Stimulated activated CD4-positive, alpha-beta T cell treated with anti-CD3 and anti-CD28 coated beads, TNF-alpha, amount 100 ng/mL, for 48 hours (primary cell): Measurements from ENCODE around the gene DGKQ.
"Not testable (repeated sequence)": the region's sequence is repeated elsewhere in the genome, so short reads cannot be mapped to it uniquely, and the experiment has no call there.

Experiments used
- DNase-seq, 3 donors: peaks; one replicate each; pipeline ENCODE4 v3.0.0-alpha.2; 2020; ENCODE audit warnings: low read depth in 3 of 3

Gene DGKQ

DNA sequence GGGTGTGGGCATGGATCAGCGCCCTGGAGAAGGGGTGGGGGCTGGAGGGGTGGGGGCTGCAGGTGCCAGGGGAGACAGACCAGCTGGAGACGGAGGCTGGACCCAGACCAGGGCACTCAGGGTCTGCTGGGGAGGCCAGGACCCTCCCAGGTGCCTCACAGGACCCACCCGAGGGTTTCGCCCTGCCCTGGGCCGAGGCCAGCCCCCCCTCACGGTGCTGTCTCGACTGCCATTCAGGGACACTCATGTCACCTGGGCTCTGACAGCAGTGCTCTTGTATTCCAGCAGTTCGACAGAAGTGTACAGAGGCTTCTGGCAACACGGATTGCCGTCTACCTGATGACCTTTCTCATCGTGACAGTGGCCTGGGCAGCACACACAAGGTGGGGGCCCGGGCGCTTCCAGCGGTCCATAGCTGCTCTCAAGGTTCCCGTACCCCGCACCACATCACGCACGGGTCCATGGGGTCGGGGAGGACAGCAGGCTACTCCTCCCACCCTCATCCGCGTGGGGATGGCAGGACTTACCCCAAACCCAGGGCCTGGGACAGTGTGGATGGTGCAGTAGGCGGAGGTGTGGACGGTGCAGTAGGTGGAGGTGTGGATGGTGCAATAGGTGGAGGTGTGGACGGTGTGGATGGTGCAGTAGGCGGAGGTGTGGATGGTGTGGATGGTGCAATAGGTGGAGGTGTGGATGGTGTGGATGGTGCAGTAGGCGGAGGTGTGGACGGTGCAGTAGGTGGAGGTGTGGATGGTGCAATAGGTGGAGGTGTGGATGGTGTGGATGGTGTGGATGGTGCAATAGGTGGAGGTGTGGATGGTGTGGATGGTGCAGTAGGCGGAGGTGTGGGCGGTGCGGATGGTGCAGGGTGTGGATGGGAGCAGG lies 23.0 kb downstream of the DGKQ start:
- no peak for DNase-seq

DNA sequence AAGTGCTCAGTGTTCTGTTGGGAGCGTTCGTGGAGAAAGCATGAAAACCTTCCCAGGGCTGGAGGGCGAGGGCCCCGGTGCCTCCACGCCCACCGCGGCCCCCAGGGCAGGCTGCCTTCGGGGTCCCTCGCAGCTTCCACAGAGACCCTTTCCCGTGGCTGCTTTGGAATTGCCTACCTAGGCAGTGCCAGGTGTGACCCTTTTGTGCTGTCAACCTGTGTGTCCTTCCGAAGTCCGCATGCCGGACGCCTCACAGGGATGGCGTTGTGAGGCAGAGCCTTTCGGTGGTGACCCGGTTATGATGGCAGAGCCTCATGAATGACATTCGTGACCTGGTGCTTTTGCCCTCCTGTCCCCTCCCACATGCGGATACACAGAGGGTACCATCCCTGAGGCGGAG lies 23.7 kb downstream of the DGKQ start:
- DNase-seq: no peak

DNA sequence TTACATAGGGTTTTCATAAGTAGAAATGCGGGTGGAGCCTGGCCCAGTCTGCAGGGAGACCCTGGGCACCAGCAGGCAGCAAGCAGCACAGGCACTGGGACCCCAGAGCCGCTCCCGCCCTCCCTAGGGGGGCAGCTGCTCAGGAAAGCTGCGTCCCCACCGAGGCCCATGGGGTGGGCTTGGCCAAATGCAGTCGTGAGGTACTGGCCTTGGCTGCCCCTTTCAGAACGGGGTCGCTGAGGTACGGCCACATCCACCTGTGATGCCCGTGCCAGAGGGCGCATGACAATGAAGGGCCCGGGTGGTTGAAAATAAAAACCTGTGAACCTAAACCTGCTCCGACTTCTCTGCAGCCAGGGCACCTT lies 24.5 kb downstream of the DGKQ start:
- no peak for DNase-seq

DNA sequence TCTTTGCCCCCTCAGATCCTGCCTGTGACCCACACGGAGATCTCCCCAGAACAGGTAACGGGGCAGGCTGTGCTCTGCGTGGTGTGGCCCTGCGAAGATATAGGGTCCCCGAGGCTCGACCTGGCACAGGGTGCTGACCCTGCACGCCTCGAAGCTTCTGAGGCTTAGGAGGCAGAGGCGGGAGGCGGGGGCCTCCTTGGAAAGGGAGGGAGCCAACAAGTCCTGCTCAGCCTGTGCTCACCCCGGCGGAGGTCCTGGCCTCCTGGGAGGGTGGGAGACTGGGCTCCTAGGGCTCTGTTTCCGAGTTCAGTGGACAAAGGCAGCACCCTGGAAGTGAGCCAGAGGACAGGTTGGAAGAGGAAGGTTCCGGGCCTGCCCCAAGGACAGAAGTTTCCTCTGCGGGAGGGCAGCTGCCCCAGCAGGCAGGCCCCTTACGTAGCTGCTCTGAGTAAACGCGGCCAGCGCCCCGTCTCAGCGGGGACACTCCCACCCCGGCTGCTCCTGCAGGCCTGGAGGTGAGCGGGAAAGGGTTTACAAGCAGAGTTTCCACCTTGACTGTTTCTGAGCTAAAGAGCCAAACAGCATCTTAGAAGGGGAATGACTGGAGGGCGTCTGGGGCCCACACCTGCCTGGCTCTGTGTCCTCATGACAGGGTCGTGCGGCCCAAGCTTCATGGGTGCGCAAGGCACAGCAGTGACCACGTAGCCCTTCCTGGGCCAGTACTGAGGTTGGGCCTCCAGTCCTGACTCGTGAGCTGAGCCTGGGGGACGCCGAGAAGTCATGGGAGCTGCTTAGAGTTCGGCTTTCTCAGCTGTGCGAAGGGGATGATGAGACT lies 25.1 kb downstream of the DGKQ start:
- no peak for DNase-seq

DNA sequence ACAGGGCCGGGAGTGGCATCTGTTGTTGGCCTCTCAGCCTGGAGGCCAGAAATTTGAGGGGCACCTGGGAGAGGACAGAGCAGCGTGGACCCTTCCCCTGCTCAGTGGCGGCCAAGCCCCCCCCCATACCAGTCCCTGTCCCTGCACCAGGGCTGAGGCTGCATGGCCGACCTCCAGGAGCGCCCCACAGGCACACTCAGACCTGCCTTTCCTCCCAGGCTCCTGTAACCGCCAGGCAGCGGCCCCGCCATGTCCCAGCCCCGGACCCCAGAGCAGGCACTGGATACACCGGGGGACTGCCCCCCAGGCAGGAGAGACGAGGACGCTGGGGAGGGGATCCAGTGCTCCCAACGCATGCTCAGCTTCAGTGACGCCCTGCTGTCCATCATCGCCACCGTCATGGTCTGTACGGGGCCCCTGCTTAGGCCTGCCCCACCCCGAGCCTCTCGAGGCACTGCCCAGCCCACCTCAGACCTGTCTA lies 25.8 kb downstream of the DGKQ start:
- no peak for DNase-seq

DNA sequence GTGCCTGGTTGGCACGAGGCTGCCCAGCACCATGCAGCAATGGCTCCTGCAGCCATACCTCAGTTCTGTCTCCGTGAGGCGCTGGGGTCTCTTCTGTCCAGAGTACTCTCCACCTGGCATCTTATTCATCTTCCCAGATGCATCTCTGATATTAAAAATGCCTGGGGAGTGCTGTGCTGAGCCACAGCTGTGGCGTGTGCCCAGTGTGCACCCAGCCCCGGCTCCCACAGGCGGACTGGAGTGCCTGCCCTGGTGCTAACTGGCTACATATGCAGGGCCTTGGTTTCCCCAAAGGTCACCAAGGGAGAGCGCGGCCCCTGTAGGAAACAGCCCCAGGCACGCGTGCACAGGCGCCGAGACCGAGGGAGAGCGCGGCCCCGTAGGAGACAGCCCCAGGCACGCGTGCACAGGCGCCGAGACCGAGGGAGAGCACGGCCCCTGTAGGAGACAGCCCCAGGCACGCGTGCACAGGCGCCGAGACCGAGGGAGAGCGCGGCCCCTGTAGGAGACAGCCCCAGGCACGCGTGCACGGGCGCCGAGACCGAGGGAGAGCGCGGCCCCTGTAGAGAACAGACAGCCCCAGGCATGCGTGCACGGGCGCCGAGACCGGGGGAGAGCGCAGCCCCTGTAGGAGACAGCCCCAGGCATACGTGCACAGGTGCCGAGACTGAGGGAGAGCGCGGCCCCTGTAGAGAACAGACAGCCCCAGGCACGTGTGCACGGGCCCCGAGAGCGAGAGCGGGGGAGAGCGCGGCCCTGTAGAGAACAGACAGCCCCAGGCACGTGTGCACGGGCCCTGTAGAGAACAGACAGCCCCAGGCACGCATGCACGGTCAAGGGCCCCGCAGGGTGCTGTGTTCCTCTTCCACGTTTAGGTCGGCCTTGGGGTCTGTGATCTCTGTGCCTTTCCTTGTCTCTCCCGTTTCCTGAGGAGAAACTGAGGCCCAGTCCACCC lies 26.6 kb downstream of the DGKQ start:
- DNase-seq: no peak

DNA sequence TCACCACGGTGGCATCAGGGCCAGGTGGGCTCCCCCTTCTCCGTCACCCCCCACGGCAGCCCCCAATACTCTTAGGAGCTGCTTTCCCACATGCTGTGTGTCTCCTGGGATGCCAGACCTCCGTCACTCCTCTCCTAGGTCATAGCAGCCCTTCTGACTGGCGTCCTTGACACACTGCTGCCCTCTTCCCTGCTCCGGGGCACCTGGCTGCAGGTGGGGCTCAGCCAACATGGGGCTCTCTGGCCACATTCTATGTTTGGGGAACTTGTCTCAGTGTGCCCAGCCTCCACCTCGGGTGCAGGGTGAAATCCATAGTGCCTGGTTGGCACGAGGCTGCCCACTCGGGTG lies 27.3 kb downstream of the DGKQ start:
- DNase-seq: no peak

DNA sequence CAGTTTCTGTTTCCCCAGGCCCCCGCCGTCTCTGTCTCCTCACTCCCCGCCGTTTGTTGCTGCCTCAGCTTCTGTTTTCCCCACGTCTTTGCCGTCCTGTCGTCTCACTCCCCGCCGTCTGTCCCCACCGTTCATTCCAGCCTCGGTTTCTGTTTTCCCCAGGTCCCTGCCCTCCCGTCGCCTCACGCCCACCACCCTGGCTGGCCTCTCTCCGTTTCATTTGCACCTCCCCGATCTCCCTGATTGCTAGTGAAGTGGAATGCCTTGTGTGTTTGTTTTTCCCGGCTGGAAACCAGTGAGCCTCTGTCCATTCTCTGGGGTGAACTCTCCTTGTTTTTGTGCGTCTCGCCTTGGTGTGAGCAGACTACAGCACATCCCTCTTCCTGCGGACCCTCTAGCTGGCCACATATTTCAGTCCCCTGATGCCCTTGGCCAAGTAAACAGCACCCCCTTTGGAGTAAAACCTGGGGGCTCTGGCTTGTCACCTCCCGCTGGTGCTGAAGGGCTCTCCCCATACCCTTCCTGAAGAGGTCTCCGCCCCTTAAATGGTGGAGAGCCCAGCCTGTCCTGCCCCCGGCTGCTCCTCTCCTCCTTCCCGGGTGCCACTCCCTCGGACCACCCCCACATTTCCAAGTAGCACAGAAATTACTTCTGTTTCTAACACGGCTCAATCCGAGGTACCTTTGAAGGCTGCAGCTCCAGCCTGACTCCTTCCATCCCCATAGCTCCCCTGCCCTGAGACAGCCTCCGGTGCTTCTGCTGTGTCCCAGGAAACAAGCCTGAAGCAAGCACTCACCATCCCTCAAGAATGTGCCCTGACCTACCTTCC lies 27.9 kb downstream of the DGKQ start:
- no peak for DNase-seq

DNA sequence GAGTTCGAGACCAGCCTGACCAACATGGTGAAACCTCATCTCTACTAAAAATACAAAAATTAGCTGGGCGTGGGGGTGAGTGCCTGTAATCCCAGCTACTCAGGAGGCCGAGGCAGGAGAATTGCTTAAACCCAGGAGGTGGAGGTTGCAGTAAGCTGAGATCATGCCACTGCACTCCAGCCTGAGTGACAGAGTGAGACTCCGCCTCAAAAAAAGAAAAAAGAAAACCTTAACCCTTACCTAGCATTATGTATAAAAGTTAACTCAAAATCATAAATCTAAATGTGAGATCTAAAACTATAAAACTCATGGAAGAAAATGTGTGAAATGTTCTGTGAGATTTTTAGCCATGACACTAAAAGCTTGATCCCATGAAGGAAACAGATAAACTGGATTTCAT lies 33.9 kb downstream of the DGKQ start:
- not testable (repeated sequence) for DNase-seq

DNA sequence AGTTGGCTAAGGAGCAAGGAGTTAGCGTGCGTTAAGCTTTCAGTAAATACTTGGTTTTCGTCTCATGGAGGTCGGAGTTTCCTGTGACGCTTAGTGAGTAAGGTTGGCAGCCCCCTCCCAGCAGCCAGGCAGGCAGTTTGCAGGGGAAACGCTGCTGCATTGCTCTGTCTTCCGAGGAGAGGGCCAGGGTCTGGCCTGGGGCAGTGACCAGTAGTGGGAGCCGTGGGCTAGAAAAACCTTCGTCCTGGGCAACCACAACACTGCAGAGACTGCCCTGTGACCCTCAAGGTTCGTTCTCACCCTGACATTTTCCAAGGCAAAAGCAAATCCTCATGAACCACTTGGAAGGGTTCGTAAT lies 40.7 kb downstream of the DGKQ start:
- no peak for DNase-seq

DNA sequence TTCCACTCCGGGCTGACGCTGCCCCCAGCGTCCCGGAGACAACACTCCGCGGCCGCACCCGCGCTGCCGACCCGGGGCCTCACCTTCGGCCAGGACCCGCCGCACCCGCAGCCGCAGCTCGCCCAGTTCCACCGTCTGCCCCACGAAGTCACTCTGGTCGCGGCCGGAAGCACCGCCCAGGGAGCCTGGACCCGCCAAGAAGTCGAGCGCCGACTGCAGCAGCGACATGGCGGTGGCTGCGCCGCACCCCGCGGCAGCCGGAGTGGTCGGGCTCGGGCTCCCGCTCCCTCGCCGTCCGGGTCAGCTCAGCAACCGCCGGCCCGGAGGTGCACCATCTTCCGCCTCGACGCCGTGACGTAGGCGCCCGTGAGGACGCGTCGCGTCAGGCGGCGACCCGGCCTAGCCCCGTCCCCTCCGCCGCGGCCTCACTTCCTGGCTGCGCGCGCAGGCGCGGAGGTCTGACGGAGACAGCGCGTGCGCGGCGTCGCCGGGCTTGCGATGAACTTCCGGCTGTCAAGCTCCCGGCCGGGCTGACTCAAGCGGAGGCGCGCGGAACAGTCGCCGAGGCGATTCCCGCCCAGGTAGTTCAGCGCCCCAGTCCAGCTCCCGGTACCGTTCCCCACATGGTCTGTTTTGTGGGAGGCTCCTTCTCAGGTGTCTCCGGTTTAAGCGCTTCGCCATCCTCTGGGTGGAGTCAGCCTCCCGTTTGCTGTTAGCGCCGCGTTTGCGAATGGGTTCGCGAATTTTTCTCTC lies 41.2 kb downstream of the DGKQ start, which contains the start of the genes GAK and TMEM175:
Gene GAK (minus strand): TSS at position 357 of the 753 bp plus-strand sequence. CDS start 129 bp downstream, at position 228.
Gene TMEM175 (plus strand): TSS at position 501 of the 753 bp plus-strand sequence. CDS start 15,280 bp downstream, outside the sequence.
- peak; percentile 94 to 95 (median 95) for DNase-seq

DNA sequence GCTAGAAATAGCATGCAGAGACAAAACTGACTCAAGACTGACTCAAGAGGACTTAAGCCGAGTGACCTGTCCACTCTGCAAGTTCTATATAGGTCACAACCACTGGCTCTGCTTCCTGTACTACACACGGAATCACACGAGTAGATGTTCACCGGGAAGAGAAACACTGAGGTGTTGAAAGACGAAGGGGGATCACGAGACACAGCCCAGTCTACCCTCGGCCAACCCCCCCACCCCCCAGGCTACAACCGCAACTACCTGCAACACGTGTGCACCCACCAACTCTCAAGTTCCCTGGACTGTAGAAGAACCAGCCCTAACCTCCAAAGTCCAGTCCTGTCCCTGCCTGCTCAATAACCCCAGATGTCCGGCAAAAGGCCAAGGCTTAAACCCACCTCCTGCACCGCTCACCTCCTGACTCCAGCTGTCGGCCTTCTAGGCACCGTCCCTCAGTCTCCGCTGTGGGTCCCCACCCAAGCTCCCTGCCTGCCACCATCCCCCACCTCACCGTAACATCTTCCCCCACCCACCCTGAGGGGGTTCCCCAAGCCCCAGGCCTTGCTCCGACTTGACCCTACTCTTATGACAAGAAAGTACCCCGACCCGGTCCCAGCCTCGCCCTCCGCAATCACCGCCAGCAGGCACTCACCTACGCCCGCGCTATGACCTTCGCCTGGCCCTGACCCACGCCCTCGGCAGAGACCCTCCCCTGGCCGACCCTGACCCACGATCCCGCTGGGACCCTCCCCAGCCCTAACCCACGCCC lies 42.0 kb downstream of the DGKQ start:
- DNase-seq: no peak

DNA sequence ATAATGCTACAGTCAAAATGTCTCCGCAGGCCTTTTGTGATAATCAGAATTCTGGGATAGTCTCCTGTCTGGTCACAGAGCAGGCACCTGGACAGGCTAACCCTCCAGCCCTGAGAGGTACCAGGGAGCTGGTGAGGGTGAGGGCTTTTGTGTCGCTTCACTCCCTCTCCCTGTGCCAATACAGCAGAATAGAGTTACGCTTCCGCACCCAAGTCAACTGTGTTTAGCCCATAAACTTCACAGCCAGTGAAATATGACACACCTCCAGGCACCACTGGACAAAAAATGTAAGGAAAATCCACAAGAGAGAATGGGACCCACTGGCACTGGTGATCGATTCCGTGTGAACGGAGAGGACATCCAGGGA lies 42.6 kb downstream of the DGKQ start:
- no peak for DNase-seq

DNA sequence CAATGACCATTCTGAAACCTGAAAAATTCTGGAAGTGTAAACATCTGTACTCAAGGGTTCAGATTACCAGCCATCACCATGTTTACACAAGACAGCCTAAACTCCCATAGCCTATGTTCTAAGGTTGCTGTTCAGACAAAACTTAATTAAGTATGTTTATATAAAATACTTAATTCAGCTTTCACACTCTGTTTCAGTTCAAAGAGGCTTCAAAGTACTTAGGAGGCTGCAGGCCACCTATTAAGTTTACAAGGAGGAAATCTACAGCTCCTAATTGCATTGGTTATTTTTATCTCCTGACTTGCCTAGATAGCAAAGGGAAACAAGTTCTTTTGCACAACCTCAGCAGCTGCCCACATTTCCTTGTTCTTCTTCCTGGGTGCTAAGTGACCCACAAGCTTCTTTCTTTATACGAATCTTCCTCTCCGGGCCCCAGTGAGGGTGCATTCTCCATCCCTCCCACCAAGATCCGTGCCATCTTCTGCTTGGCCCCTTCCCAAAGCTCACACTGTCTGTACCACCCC lies 43.3 kb downstream of the DGKQ start:
- DNase-seq: no peak

DNA sequence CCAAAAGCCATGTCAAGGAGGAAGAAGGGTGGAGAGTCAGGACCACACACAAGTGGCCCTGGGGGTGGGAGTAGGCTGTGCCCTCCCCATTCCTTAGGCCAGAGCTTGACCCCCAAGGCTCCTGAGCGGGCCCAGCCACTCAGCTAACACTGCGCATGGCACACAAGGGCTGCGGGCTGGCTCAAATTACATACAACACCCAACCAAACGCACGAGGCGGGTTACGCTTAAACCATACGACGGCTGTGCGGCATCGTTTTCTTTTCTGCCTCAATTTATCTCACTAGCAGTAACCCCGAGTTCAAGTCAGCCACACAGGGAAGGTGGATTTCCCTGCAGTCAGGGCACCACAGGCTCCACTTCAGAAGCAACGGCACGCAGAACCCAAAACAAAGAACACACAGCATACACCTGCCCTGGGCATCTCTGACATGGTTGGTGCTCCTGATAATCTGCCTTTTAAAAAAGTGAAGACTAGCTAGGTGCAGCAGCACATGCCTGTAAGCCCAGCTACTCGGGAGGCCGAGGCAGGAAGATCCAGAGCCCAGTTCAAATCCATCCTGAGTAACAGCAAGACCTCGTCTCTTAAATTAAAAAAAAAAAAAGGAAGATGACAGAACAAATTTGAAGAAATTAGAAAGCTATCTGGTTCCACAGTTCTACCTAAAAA lies 44.1 kb downstream of the DGKQ start:
- DNase-seq: no peak

DNA sequence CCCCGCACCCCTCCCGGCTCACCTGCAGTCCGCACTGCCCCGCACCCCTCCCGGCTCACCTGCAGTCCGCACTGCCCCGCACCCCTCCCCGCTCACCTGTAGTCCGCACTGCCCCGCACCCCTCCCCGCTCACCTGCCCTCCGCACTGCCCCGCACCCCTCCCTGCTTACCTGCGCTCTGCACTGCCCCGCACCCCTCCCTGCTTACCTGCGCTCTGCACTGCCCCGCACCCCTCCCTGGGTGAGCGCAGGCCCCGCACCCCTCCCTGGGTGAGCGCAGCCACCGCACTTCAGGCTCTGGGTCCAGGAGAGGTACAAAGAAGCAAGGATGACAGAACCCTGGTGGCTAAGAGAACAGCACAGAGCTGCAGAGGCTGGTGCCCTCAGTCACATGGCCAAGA lies 45.8 kb downstream of the DGKQ start:
- DNase-seq: not testable (repeated sequence)

DNA sequence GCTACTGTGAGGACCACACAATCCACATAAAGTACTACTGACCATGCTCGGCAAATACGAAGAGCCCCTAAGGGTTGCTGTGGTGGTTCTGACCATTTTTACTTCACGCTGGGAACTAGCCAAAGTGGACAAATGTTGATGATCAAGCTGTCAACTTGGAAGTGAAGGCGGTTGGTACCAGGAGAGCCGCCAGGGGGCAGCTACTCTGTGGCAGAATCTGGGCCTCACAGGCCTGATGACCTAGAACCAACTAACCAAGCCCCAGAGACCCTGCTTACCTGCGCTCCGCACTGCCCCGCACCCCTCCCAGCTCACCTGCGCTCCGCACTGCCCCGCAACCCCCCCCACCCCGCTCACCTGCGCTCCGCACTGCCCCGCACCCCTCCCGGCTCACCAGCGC lies 46.8 kb downstream of the DGKQ start:
- DNase-seq: no peak

DNA sequence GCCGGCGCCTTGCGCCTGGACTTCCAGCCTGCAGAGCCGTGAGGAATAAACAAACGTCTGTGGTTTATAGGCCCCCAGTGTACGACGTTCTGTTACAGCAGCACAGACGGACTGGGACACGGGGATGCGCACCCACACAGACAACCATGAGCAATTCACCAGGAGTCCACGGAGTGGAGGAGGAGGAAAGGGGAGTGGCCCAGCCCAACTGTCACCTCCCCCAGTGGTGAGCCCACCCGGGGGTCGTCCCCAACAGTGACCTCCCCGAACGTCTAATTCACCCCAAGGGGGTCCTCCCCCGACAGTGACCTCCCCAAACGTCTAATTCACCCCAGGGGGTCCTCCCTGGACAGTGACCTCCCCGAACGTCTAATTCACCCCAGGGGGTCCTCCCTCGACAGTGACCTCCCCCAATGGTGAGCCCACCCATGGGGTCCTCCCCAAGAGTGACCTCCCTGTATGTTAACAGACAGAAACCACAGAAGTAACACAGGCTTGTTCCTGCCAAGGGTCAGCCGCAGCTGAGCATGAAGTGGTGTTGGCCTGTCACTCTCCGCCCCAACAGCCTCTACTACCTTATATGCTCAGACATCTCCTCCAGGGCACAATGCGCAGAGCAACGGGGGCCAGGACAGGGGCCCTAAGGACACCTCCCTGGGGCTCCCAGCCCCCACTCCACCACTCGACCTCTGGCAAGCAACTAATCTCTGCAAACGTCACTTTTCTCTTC lies 47.4 kb downstream of the DGKQ start:
- DNase-seq: no peak
